H1 (cell line): ENCODE measurements around the gene TEX2. TPM values are rescaled to one million over a fixed set of nuclear protein-coding genes. Genes with fewer than 3 reads are reported as not detected.

Source experiments
- BACH1 ChIP-seq: IDR thresholded peaks from 2 replicates; pipeline ENCODE4 v1.6.1; 2012; ENCODE audit warnings: low read length, improper control_type of control experiment
- polyA plus RNA-seq, 7 experiments: library from polyadenylated mRNA; depleted of rRNA in 3 of 7; stranded (reverse) in 5 of 7; unstranded in 2 of 7; fragments of >200 nt in 5 of 7; fragments of 200-250 nt in 2 of 7; gene quantifications; 1 replicate in 5 of 7; 2 replicates in 1 of 7; 4 replicates in 1 of 7; pipeline versions ENCODE4 v1.2.1 to v1.2.3, GENCODE V29; 2011 to 2013; ENCODE audit warnings: missing spikeins in 2 of 7, mixed read lengths in 2 of 7
- total RNA-seq: library from RNA; stranded (reverse); fragmentation: NEBNext Ultra II Directional; extraction: Animal tissue kit (Norgen Biotek cat#: 25700); gene quantifications from 2 replicates; pipeline ENCODE4 v1.2.1, GENCODE V29; 2021

The TEX2 gene
- total and polyA plus RNA-seq, 2 of the 8 experiments (the other 6 are each of a cell fraction or from before 2014, with no cell fraction given): 6.1 to 15.6 TPM

GRCh38 chr17:64214950-64215349 is 48.1 kb downstream of the TEX2 start (continued):
- no peak for TF ChIP-seq BACH1
- TF ChIP-seq, all 59 proteins: peak for 0
